DND-41 (cell line): Measurements from ENCODE around the gene VPS35L.

ENCODE experiments used
- CTCF ChIP-seq: IDR thresholded peaks from 2 replicates; pipeline ENCODE4 v1.5.1; 2012; ENCODE audit warnings: borderline replicate concordance, low read length, moderate library complexity, mild to moderate bottlenecking; ENCODE audit not compliant: poor library complexity, severe bottlenecking; ENCODE audit errors: extremely low read depth
- EZH2 ChIP-seq: IDR thresholded peaks from 3 replicates; pipeline ENCODE4 v1.6.1; 2012; ENCODE audit warnings: borderline replicate concordance, low read depth, mild to moderate bottlenecking, moderate library complexity, low read length, inconsistent platforms; ENCODE audit not compliant: severe bottlenecking

DNA sequence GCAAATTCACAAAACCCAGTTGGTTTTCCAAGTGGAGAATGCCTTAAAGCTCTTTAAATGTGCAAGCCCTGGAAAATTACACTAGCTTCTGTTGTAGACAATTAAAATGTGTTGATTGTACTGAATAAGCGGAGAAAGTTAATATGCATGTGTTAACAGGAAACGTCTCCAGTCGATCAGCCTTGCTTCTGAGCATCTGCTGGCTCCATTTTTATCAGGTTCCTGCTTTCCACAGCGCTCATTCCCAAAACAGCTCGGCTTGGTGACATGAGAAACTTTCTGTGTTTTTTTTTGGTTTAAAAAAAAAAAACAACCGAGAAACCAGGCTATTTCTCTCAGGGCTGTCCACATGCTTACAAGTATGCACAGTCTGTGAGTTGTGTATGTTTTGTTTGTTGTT is 60.7 kb downstream of the VPS35L start:
- TF ChIP-seq EZH2 (no peak), CTCF (no peak)
